A549 (cell line): ENCODE measurements around the gene IER5L.

Experiments
- BHLHE40 ChIP-seq: IDR thresholded peaks from 2 replicates; pipeline ENCODE4 v1.6.1; 2012; ENCODE audit warnings: low read depth, low read length, inconsistent platforms
- CBX2 ChIP-seq: fragments of 200-600 bp; sonication (generic); IDR thresholded peaks from 2 replicates; pipeline ENCODE4 v1.6.1; 2016; ENCODE audit warnings: low read depth, mild to moderate bottlenecking, borderline replicate concordance
- CTCF ChIP-seq: fragments of >200 bp; sonication (Bioruptor Twin); formaldehyde crosslinking; IDR thresholded peaks from 3 replicates; pipeline ENCODE4 v1.5.1; 2016
- E2F6 ChIP-seq: IDR thresholded peaks from 2 replicates; pipeline ENCODE4 v1.6.1; 2012; ENCODE audit warnings: low read depth, borderline replicate concordance
- EP300 ChIP-seq, 2 experiments: fragments of >200 bp; sonication (Bioruptor Twin); formaldehyde crosslinking; IDR thresholded peaks; 2 replicates in 1 of 2; 3 replicates in 1 of 2; pipeline ENCODE4 v1.6.1; 2016 to 2017
- ESRRA ChIP-seq: fragments of 150-350 bp; IDR thresholded peaks from 2 replicates; pipeline ENCODE4 v1.6.1; 2014; ENCODE audit warnings: mild to moderate bottlenecking, low read length, borderline replicate concordance
- HDAC2 ChIP-seq: fragments of 200-600 bp; sonication (generic); IDR thresholded peaks from 2 replicates; pipeline ENCODE4 v1.6.1; 2016
- HEYL ChIP-seq: fragments of 250-450 bp; sonication (Bioruptor Pico); IDR thresholded peaks from 2 replicates; pipeline ENCODE4 v1.8.0; 2021; ENCODE audit warnings: mild to moderate bottlenecking, moderate library complexity
- HMGXB4 ChIP-seq: fragments of 250-450 bp; sonication (Bioruptor Pico); IDR thresholded peaks from 2 replicates; pipeline ENCODE4 v1.5.0; 2021; ENCODE audit warnings: mild to moderate bottlenecking, moderate library complexity, borderline replicate concordance
- JUNB ChIP-seq: fragments of >200 bp; sonication (Bioruptor Twin); formaldehyde crosslinking; IDR thresholded peaks from 2 replicates; pipeline ENCODE4 v1.6.1; 2016
- POLR2A ChIP-seq: IDR thresholded peaks from 2 replicates; pipeline ENCODE4 v1.6.1; 2012; ENCODE audit warnings: mild to moderate bottlenecking, low read length
- REST ChIP-seq: fragments of 200-600 bp; sonication (generic); IDR thresholded peaks from 2 replicates; pipeline ENCODE4 v1.6.1; 2016; ENCODE audit warnings: antibody characterized with exemption, mild to moderate bottlenecking, moderate library complexity
- RFX5 ChIP-seq: fragments of 450-650 bp; IDR thresholded peaks from 2 replicates; pipeline ENCODE4 v1.7.1; 2014; ENCODE audit warnings: antibody characterized with exemption, mild to moderate bottlenecking, moderate library complexity
- TP53 ChIP-seq: fragments of 250-450 bp; sonication (Bioruptor Pico); IDR thresholded peaks from 2 replicates; pipeline ENCODE4 v1.5.0; 2021; ENCODE audit warnings: mild to moderate bottlenecking, moderate library complexity

- TF ChIP-seq CBX2 = no peak
- TF ChIP-seq CTCF = no peak
- TF ChIP-seq REST = no peak
- no peak for TF ChIP-seq E2F6
- no peak for TF ChIP-seq HEYL
- no peak for TF ChIP-seq EP300 (IDR thresholded peaks at IDR 0.05)
- no peak for TF ChIP-seq HMGXB4 (CRISPR knock-in tag)
- TF ChIP-seq RFX5 = no peak
- no peak for TF ChIP-seq POLR2A
- no peak for TF ChIP-seq JUNB
- TF ChIP-seq BHLHE40 = no peak
- TF ChIP-seq HDAC2 = no peak
- no peak for TF ChIP-seq TP53 (CRISPR knock-in tag)
- no peak for TF ChIP-seq ESRRA
Measured at GRCh38 chr9:129133082-129133481, 45.0 kb downstream of the IER5L start.
